ENCODE data around the gene PHLDA2.

PHLDA2 gene

DNA sequence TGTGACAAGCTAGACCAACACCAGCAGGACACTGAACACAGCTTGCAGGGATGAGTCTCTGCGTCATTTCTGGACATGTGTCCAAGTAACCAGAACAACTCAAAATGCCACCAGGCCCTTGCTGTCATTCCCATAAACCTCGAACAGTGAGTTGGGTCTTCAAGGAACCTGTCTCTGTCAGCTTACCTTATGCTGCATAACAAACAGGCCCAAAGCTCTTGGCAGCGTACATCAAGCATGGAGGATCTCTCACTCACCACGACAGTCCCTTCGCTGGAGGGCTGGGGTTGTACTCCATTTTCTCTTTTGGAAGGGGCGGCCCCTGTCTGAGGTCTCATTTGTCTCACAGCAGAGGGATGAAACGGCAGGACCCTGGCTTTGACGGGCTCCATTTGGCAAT lies 50.4 kb downstream of the PHLDA2 start:
- ChIA-PET POLR2A (no interaction called here), CTCF (interaction anchor here (0.7 to 2.7 kb wide), 5 partner anchors 9 to 346 kb away, joined by 4 to 6 read pairs (median 5); no protein-coding TSS in a partner anchor)
- H3K4me3 ChIP-seq (ENCODE audit: low read depth, low read length), result no peak overlapping the region

More for the DNA sequence above, 50.4 kb downstream of the PHLDA2 start:
- Histone ChIP-seq H3K9me3 (ENCODE audit: control insufficient read depth, insufficient read depth, low read depth, low read length) (no peaks in the 10 kb centered on the region), H3K36me3 (ENCODE audit: control insufficient read depth in 2 of 2, insufficient read depth in 1 of 2, low read length in 2 of 2) (no peaks in the 10 kb centered on the region), H3K27ac (ENCODE audit: extremely low read depth, low read depth, low read length) (no peak overlapping the region), H3K4me1 (ENCODE audit: control insufficient read depth, insufficient read depth, low read length) (no peaks in the 10 kb centered on the region)
- TF ChIP-seq, protein P1, sequence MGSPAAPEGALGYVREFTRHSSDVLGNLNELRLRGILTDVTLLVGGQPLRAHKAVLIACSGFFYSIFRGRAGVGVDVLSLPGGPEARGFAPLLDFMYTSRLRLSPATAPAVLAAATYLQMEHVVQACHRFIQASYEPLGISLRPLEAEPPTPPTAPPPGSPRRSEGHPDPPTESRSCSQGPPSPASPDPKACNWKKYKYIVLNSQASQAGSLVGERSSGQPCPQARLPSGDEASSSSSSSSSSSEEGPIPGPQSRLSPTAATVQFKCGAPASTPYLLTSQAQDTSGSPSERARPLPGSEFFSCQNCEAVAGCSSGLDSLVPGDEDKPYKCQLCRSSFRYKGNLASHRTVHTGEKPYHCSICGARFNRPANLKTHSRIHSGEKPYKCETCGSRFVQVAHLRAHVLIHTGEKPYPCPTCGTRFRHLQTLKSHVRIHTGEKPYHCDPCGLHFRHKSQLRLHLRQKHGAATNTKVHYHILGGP (tag by site-specific recombination; IDR thresholded peaks at IDR 0.05), result no peak
- 0 out of 2 replicates have a peak, but pooled peaks have one; percentile 71 for TF ChIP-seq RBAK (tag by site-specific recombination; IDR thresholded peaks at IDR 0.05)
